ENCODE results near the gene LIFR. TPM values are rescaled to one million over a fixed set of nuclear protein-coding genes. Genes with fewer than 3 reads are reported as not detected.

The LIFR gene
- total RNA-seq, 4 donors from 2014 or later = 73.3 to 269 (median 185) TPM

- no peak for TF ChIP-seq CTCF (IDR thresholded peaks at IDR 0.05; ENCODE audit: low read depth)
Measured at GRCh38 chr5:38453506-38453905, 102.9 kb downstream of the LIFR start.

DNA sequence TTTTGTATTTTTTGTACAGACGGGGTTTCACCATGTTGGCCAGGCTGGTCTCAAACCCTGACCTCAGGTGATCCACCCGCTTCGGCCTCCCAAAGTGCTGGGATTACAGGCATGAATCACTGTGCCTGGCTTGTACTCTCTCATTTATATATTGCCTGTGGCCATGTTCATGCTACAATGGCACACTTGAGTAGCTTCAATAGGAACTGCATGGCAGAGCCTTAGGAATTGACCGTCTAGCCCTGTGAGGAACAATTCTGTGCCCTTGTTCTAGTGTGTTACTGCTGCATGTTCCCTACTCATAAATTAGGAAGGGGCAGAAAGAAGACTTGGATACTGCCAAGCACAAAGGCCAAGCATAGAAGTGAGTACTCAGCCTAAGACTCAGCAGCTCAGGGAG is 104.2 kb downstream of the LIFR start:
- TF ChIP-seq CTCF (IDR thresholded peaks at IDR 0.05; ENCODE audit: low read depth) = no peak

GRCh38 chr5:38451074-38451725 is 105.2 kb downstream of the LIFR start:
- TF ChIP-seq CTCF (IDR thresholded peaks at IDR 0.05; ENCODE audit: low read depth) = no peak

GRCh38 chr5:38450627-38451026 is 105.8 kb downstream of the LIFR start:
- TF ChIP-seq CTCF (IDR thresholded peaks at IDR 0.05; ENCODE audit: low read depth) = no peak

DNA sequence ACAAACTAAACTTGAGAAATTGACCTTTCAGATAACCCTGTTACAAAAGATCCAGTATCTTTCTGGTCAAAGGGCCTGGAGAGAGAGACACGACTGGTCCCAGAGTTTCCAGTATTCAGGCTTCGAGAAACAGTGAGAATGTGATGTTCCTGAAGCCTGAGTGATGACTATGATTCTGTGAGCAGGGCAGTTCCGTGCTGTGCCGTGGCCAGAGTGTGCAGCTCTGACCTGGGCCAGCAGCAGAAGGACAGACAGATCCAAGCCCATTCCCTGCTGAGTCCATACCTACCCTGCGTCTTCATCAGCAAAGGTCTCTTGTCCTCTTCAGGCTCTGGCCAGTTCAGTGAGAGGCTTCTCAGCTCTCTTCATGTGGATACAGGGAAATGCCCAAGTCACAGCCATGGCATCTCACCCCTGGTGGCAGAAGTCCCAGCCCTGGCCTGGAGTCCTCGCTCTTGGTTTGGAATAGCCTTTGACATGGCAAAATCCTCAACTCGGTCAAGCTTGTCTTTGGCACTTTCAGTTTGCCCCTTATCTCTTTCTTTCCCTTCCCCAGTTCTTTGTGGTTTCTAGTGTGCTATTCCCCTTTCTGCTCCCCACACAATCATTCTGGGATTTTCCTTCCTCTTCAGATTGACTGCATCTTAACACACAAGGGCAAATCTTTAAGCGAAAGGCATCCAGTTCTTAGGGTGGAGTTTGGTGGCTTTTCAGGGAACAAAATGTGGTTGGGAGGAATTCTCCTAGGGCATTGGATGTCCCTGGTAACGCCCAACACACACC is 107.7 kb downstream of the LIFR start:
- TF ChIP-seq CTCF (IDR thresholded peaks at IDR 0.05; ENCODE audit: low read depth) = no peak

DNA sequence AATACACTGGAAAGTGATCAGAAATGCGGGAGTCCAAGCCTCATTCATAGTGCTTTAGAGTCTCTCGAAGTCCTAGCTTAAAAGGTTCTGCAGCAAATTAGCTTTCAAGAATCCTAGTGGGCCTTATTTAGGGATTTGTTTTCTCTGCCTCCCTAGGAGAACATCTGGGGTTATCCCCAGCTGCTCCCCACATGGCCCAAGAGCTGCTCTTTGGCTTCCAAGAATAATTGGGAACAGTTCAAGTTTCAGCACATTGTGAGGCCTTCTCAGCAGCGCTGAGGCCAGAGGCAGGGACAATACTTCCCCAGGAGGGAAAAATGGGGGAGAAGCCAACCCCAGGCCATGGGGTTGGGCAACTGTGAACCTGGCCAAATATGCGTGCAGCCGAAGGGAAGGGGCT is 108.7 kb downstream of the LIFR start:
- TF ChIP-seq CTCF (IDR thresholded peaks at IDR 0.05; ENCODE audit: low read depth) = no peak

- TF ChIP-seq CTCF (IDR thresholded peaks at IDR 0.05; ENCODE audit: low read depth) = no peak
Measured at GRCh38 chr5:38447056-38447455, 109.4 kb downstream of the LIFR start.

All from subcutaneous adipose tissue (tissue), 4 donors.